Esophagus muscularis mucosa (tissue), 4 donors: ENCODE measurements around the gene PRKCB. TPM values are rescaled to one million over a fixed set of nuclear protein-coding genes. Genes with fewer than 3 reads are reported as not detected.

Experiments used
- DNase-seq: peaks from one replicate; pipeline ENCODE4 v3.0.0-alpha.2; 2017; ENCODE audit errors: extremely low spot score
- H3K27ac ChIP-seq, 4 donors: fragments of 200-600 bp; sonication (generic); replicated peaks in 1 of 4; 1 replicate in 3 of 4; 2 replicates in 1 of 4; pipeline ENCODE4 v1.5.1; 2016 to 2019; ENCODE audit warnings: mild to moderate bottlenecking in 1 of 4
- H3K27me3 ChIP-seq, 4 donors: fragments of 200-600 bp; sonication (generic); one replicate each; pipeline versions ENCODE4 v1.5.1 to v1.6.0; 2016 to 2019
- H3K36me3 ChIP-seq, 4 donors: fragments of 200-600 bp; sonication (generic); one replicate each; pipeline ENCODE4 v1.5.1; 2016 to 2019
- H3K4me1 ChIP-seq, 4 donors: fragments of 200-600 bp; sonication (generic); one replicate each; pipeline ENCODE4 v1.5.1; 2016 to 2019
- H3K4me3 ChIP-seq, 4 donors: fragments of 200-600 bp; sonication (generic); 1 replicate in 2 of 4; 2 replicates in 2 of 4; pipeline ENCODE4 v1.5.1; 2016 to 2019; ENCODE audit warnings: mild to moderate bottlenecking in 4 of 4, moderate library complexity in 1 of 4
- H3K9me3 ChIP-seq, 4 donors: fragments of 200-600 bp; sonication (generic); 1 replicate in 3 of 4; 2 replicates in 1 of 4; pipeline ENCODE4 v1.5.1; 2016 to 2019
- EP300 ChIP-seq: sonication (generic); formaldehyde crosslinking; IDR thresholded peaks from one replicate; pipeline ENCODE4 v1.6.1; 2017; ENCODE audit warnings: antibody characterized with exemption
- POLR2A ChIP-seq: fragments of 450-650 bp; IDR thresholded peaks from one replicate; pipeline ENCODE4 v1.6.1; 2017; ENCODE audit warnings: antibody characterized with exemption, moderate library complexity, mild to moderate bottlenecking, low read depth
- POLR2AphosphoS5 ChIP-seq, 2 donors: sonication (generic); formaldehyde crosslinking; IDR thresholded peaks; one replicate each; pipeline ENCODE4 v1.6.1; 2017; ENCODE audit warnings: antibody characterized with exemption in 2 of 2
- WGBS: methylation state at CpG from one replicate; pipeline ENCODE4 v1.1.5; 2018; 5-methylcytosine and 5-hydroxymethylcytosine counted together
- intact Hi-C: fragments of 100-400 bp; cut with DNase I; formaldehyde crosslinking; loops from one replicate; pipeline ENCODE4 v1.15.1; 2023
- small RNA-seq, 3 donors: library from RNA; depleted of rRNA; stranded (forward); fragments of <200 nt; gene quantifications; one replicate each; pipeline ENCODE3, GENCODE V24; 2016
- total RNA-seq, 4 donors: library from RNA; depleted of rRNA; stranded (reverse); fragments of >200 nt; gene quantifications; one replicate each; pipeline versions ENCODE4 v1.1.0 to v1.2.1, GENCODE V29; 2016
- TF ChIP-seq, protein P1 (sequence below), 3 experiments: fragments of 200-600 bp in 2 of 3; fragments of 450-650 bp in 1 of 3; sonication (generic) in 2 of 3; IDR thresholded peaks; one replicate each; pipeline ENCODE4 v1.5.1; 2017 to 2019; ENCODE audit warnings: antibody characterized with exemption in 3 of 3, mild to moderate bottlenecking in 2 of 3, moderate library complexity in 1 of 3

Gene PRKCB
- total RNA-seq, 4 donors from 2014 or later, result 5.8 to 15.6 (median 9.7) TPM

DNA sequence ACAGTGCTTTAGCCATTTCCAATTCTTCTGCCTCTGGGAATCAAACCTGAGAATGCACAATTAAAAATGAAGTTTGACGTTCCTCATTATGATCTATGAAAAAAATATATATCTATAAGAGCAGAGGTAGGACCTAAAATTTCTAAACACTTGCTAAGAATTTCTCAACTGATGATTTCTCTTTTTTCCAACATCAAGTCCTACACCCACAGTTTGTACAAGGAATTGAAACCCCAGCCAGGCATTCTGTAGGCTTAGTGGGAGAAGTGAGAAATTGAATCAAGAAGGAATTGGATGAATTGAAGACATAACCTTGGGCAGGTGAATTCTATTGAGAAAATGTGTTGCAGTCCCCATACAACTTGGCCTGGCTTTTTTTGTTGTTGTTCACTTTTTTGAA is 423.0 kb downstream of the PRKCB start:
- 77% methylated on average over 1 of the region's 1 CpG for WGBS
- TF ChIP-seq, protein P1, sequence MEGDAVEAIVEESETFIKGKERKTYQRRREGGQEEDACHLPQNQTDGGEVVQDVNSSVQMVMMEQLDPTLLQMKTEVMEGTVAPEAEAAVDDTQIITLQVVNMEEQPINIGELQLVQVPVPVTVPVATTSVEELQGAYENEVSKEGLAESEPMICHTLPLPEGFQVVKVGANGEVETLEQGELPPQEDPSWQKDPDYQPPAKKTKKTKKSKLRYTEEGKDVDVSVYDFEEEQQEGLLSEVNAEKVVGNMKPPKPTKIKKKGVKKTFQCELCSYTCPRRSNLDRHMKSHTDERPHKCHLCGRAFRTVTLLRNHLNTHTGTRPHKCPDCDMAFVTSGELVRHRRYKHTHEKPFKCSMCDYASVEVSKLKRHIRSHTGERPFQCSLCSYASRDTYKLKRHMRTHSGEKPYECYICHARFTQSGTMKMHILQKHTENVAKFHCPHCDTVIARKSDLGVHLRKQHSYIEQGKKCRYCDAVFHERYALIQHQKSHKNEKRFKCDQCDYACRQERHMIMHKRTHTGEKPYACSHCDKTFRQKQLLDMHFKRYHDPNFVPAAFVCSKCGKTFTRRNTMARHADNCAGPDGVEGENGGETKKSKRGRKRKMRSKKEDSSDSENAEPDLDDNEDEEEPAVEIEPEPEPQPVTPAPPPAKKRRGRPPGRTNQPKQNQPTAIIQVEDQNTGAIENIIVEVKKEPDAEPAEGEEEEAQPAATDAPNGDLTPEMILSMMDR (IDR thresholded peaks at IDR 0.05), result no peak
- TF ChIP-seq EP300 (no peak), POLR2AphosphoS5 (IDR thresholded peaks at IDR 0.05) (no peak), POLR2A (no peak)
- H3K27me3 ChIP-seq, result peaks cover 0 to 75% (median 2%) of the 10 kb centered on the region in 4 donors
- intact Hi-C loops, result loop anchor here (10.0 kb wide), 1 partner anchor 214 kb away; no protein-coding TSS in a partner anchor
- H3K4me3 ChIP-seq, result no peak overlapping the region
- no peaks in the 10 kb centered on the region for H3K4me1 ChIP-seq
- no peak overlapping the region for H3K27ac ChIP-seq
- no peaks in the 10 kb centered on the region for H3K9me3 ChIP-seq
- DNase-seq, result no peak
- no peaks in the 10 kb centered on the region for H3K36me3 ChIP-seq

DNA sequence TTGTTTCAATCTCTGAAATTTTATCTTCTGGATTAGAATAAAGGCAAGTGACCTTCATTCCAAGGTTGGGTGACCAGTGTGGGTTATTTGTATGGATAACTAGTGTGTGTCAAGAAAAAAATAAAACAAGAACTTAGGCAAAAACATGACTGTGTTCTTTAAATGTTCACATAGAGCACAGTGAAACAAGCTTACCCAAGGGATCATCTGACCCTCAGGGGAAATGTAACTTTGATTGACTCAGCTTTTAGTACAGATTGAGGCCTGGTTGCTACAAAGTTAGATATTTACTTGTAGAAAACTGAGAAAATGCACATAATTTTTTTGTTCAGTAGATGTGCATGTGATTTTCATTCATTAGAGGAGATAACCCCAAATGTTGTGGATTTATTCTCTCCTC is 427.0 kb downstream of the PRKCB start:
- Histone ChIP-seq H3K36me3 (no peaks in the 10 kb centered on the region), H3K27me3 (peaks cover 0 to 35% (median 0%) of the 10 kb centered on the region in 4 donors), H3K4me3 (no peak overlapping the region), H3K4me1 (no peaks in the 10 kb centered on the region), H3K27ac (no peak overlapping the region), H3K9me3 (no peaks in the 10 kb centered on the region)
- DNase-seq, result no peak
- intact Hi-C loops, result no loop called here
- no peak for TF ChIP-seq POLR2AphosphoS5 (IDR thresholded peaks at IDR 0.05)

Small RNA genes within 50 kb of the gene (small RNA-seq; reads per million reads assigned to genes)
- gene MIR1273H, result 0 reads per million in 3 donors

Other genes starting within 250 kb of the PRKCB start
- 100 to 1,000 TPM in 1 of 4 donors, 10 to 100 TPM in 3; 76.6 to 115 (median 84.4) TPM for gene NDUFAB1, start 239.7 kb upstream of the PRKCB start, total RNA-seq
- 10 to 100 TPM in 1 of 4 donors, 1 to 10 TPM in 3; 6.9 to 13.3 (median 8.6) TPM for gene PALB2, start 194.7 kb upstream of the PRKCB start, total RNA-seq
- gene DCTN5, start 194.5 kb upstream of the PRKCB start, total RNA-seq, result 10 to 100 TPM; 31.1 to 50.7 (median 37.0) TPM
- gene PLK1, start 157.1 kb upstream of the PRKCB start, total RNA-seq, result 1 to 10 TPM in 3 of 4 donors, under 1 TPM in 1; 0.42 to 2.1 (median 1.3) TPM
- under 1 TPM in 1 of 4 donors, not detected in 3; 0.11 TPM for gene ERN2, start 122.8 kb upstream of the PRKCB start, total RNA-seq
- not detected for gene CHP2, start 81.0 kb upstream of the PRKCB start, total RNA-seq